IgD-negative memory B cell (primary cell): ENCODE results near the gene FAM234B. TPM values are rescaled to one million over a fixed set of nuclear protein-coding genes. Genes with fewer than 3 reads are reported as not detected.
A peak's percentile ranks its signal among the peaks of the same experiment; 100 is the strongest.
"Not testable (repeated sequence)": the region's sequence is repeated elsewhere in the genome, so short reads cannot be mapped to it uniquely, and the experiment has no call there.

Experiments
- H3K27ac Mint-ChIP-seq, 3 donors: one replicate each; pipeline ENCODE4 v1.8.0; 2020 to 2022; ENCODE audit warnings: mild to moderate bottlenecking in 3 of 3, mixed read lengths in 3 of 3, moderate library complexity in 1 of 3
- H3K27me3 Mint-ChIP-seq: one replicate; pipeline ENCODE4 v1.8.0; 2021; ENCODE audit warnings: mixed read lengths
- H3K36me3 Mint-ChIP-seq: one replicate; pipeline ENCODE4 v1.8.0; 2020; ENCODE audit warnings: mild to moderate bottlenecking, mixed read lengths
- H3K4me1 Mint-ChIP-seq, 3 donors: one replicate each; pipeline ENCODE4 v1.8.0; 2020 to 2022; ENCODE audit warnings: mixed read lengths in 3 of 3, mild to moderate bottlenecking in 1 of 3
- H3K4me3 Mint-ChIP-seq, 4 donors: one replicate each; pipeline ENCODE4 v1.8.0; 2020 to 2022; ENCODE audit warnings: mild to moderate bottlenecking in 4 of 4, mixed read lengths in 4 of 4, moderate library complexity in 3 of 4
- H3K9me3 Mint-ChIP-seq, 3 donors: one replicate each; pipeline ENCODE4 v1.8.0; 2020 to 2021; ENCODE audit warnings: mixed read lengths in 3 of 3, mild to moderate bottlenecking in 1 of 3
- polyA plus RNA-seq: library from polyadenylated mRNA; unstranded; fragments of 300-500 nt; fragmentation: Illumina TruSeq; gene quantifications from one replicate; pipeline ENCODE4 v1.2.3, GENCODE V29; 2021

Gene FAM234B
- polyA plus RNA-seq, 1 donor from 2014 or later, result 2.7 TPM

DNA sequence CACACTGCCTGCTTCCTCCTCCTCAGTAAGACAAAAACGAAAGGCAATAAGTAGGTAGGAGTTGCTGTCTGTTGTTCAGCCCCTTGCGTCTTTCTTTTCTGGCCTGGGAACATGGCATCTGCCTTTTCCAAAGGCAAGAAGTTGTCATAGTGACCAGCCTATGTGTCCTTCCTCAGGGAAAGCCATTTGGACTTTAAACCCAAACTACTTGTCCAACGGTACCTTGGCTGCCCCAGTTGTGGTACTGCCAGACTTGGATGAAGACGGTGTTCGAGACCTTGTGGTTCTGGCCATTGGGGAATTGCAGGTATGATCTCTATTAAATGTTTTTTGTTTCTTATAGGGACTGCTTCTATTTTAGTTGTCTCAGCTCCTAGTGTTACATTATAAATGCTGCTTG, 18.5 kb downstream of the FAM234B start:
- peaks cover 17% of the 10 kb centered on the region for H3K36me3 Mint-ChIP-seq

DNA sequence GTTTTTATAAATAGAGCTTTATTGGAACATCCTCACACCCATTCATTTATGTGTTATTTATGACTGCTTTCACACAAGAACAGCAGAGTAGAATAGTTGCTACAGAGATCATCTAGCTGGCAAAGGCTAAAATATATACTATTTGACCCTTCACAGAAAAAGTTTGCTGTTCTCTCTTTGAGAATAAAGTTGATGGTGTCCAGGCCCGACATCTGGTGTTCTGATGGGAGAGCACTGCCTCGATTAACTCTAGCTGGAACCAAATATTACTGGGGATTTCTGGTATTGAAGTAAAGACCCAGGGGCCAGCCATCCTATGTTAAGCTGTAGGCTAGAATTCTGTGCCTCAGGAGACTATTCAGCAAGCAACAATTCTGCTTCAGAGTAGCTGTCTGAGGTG, 21.8 kb downstream of the FAM234B start:
- no peaks in the 10 kb centered on the region for H3K4me1 Mint-ChIP-seq
- peaks cover 11% of the 10 kb centered on the region for H3K36me3 Mint-ChIP-seq
- H3K9me3 Mint-ChIP-seq, result no peaks in the 10 kb centered on the region
- H3K4me3 Mint-ChIP-seq, result no peak overlapping the region
- H3K27me3 Mint-ChIP-seq, result no peaks in the 10 kb centered on the region
- no peak overlapping the region for H3K27ac Mint-ChIP-seq

More for the DNA sequence above, 18.5 kb downstream of the FAM234B start:
- Mint-ChIP-seq H3K27me3 (no peaks in the 10 kb centered on the region), H3K9me3 (no peaks in the 10 kb centered on the region), H3K4me1 (no peaks in the 10 kb centered on the region), H3K4me3 (no peak overlapping the region), H3K27ac (no peak overlapping the region)

DNA sequence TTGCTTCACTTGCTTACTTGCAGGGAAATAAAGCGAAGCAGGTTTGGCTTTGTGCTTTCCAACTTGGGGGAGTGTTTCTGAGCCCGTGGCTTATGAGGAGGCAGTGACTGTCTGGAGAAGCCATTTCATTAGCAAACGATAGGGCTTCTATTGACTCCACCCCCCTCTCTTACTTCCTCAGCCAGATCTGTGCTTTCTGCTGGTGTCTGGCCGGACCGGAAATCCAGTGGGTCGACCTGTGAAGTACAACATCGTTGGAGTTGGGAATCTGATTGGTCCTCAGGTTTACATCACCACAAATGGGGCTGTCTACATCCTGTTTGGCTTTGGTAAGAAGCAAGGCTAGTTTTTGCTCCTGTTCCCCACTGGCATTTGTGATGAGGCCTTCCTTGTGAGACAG, 22.3 kb downstream of the FAM234B start:
- Mint-ChIP-seq H3K27me3 (no peaks in the 10 kb centered on the region), H3K4me3 (no peak overlapping the region), H3K27ac (peak overlapping the region in 1 of 3 donors; percentile 73), H3K9me3 (no peaks in the 10 kb centered on the region), H3K4me1 (no peaks in the 10 kb centered on the region), H3K36me3 (peaks cover 10% of the 10 kb centered on the region)

DNA sequence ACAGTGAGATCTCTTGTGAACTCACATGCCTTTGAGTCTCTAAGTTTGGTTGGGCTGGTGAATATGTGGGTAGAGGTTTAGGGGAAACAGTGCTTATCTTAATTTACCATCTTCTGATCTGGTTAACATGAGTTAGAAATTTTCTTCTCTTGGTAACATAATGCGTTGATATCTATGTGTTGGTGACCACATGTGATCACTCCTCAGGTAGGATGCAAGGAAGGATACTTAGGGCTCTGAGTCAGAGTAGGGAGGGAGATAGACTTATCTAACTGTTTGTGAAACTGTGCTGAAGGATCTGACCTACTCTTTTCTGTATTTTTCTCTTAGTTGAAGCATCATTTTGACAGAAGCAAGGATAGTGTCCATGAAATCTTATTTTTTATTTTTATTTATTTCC, 23.1 kb downstream of the FAM234B start:
- Mint-ChIP-seq H3K36me3 (peaks cover 13% of the 10 kb centered on the region), H3K4me1 (no peaks in the 10 kb centered on the region), H3K4me3 (no peak overlapping the region)

DNA sequence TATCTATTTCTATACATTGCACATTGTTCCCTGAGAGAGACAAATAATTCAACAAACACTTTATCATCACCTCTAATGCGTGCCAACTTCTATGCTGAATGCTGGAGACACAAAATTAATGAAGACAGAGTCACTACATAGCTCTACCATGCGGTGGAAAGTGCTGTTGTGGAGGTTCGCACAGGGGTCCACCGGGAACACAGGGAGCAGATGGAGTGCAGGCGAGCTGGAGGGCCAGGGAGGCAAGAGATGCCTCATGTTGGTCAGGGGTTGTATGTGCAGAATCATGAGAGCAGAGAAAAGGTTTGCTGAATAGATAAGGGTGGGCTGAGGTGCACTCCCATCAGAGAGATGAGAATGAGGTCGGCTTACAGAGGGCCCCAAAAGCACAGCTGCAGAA, 25.2 kb downstream of the FAM234B start:
- Mint-ChIP-seq H3K36me3 (peaks cover 7% of the 10 kb centered on the region), H3K27me3 (no peaks in the 10 kb centered on the region), H3K27ac (peak overlapping the region in 1 of 3 donors; percentile 80), H3K9me3 (no peaks in the 10 kb centered on the region), H3K4me3 (no peak overlapping the region), H3K4me1 (no peaks in the 10 kb centered on the region)

More for the DNA sequence above, 23.1 kb downstream of the FAM234B start:
- H3K27me3 Mint-ChIP-seq, result no peaks in the 10 kb centered on the region
- H3K27ac Mint-ChIP-seq, result peak overlapping the region in 1 of 3 donors; percentile 73
- no peaks in the 10 kb centered on the region for H3K9me3 Mint-ChIP-seq

DNA sequence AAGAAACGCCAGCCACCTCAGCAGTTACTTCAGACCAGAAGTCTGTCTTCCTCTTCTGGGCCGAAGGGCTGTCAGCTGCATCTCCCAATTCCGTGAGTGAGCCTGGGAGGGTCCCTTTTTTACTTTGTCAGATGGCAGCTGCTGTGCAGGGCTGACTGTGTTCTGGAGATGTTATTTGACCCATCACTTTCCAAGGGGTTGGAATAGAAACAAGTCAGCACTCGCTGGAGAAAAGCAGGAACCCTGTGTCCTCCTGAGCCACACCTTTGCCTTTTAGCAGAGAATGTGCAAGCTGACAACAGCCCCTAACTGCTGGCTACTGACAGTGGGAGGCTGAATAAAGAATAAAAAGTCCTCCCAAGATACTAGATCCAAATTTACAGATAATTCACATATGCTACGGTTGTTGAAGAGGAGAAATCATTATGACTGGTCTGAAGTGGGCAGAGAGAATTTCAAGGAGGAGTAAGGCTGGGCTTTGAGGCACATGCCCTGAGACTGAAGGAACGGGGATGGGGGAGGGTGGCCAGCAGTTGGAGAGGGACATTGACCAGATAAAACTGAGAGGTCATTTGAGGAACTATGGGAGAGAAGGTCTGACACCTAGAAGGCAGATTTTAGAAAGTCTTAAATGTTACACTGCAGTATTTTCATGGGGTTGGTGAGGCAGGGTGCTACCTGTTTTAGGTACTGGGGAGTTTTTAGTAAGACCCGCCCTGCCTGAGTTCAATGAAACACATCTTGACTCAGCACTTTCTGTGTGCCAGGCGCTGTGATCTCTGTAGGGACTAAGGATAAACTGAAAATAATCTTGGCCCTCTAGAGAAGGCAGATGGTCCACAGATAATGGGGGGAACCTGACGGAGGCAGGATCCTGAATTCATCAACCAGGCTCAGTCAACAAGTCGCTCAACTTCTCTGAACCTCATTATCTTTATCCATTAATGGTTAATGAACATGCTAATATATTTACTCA, 27.4 kb downstream of the FAM234B start:
- Mint-ChIP-seq H3K27ac (no peak overlapping the region), H3K9me3 (no peaks in the 10 kb centered on the region), H3K36me3 (peaks cover 11% of the 10 kb centered on the region), H3K27me3 (no peaks in the 10 kb centered on the region), H3K4me1 (no peaks in the 10 kb centered on the region), H3K4me3 (no peak overlapping the region)

DNA sequence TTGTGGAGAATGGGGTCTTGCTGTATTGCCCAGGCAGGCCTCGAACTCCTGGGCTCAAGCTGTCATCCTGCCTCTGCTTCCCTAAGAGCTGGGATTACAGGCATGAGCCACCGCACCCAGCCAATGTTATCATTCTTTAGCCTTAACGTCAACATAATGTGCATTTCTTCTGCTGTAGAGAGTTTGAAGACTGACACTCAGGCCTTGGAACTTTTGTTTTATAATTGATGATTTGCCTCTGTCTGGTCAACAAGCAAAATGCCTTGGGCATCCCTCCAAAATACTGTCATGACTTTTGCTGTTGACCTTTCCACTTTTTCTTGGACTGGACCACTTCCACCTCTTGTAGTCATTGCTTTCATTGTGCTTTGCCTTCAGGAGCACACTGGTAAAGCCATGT, 29.0 kb downstream of the FAM234B start:
- Mint-ChIP-seq H3K9me3 (no peaks in the 10 kb centered on the region), H3K4me1 (no peaks in the 10 kb centered on the region), H3K27ac (no peak overlapping the region), H3K36me3 (peaks cover 11% of the 10 kb centered on the region), H3K27me3 (no peaks in the 10 kb centered on the region), H3K4me3 (no peak overlapping the region)

DNA sequence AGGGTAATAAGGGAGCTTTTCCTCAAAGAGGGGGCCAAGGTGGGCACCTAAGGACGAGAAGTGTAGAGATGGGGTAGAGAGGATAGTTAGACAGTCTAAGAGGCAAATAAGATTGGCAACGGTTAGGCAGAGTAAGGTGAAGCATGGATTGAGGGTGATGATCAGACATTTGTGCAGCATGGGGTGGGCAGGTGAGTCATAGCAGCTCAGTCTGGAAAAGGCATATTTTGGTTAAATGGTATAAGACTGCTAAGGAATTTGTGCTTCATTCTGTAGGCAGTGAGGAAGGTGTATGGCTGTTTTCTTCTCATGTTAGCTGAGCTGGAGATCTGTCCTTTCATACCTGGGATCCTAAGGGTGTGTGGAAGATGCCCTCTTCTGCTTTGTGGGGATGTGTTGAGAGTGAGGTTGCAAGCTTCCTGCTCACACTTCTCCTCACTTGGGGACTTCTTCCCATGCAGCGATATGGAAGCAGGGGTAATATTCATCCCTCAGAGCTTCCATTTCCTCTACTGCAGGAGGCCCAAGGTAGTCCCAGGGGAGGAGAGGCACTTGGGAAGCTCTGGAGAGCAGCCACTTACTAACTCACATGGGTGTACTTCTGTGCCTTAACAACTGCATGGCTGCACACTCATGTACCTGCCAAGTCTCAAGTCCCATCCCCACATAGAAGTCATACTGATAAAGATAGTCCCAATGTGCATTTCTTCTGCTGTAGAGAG, 30.4 kb downstream of the FAM234B start:
- no peak overlapping the region for H3K4me3 Mint-ChIP-seq
- H3K36me3 Mint-ChIP-seq, result peaks cover 7% of the 10 kb centered on the region
- H3K4me1 Mint-ChIP-seq, result no peaks in the 10 kb centered on the region
- no peaks in the 10 kb centered on the region for H3K27me3 Mint-ChIP-seq
- H3K9me3 Mint-ChIP-seq, result no peaks in the 10 kb centered on the region
- no peak overlapping the region for H3K27ac Mint-ChIP-seq

DNA sequence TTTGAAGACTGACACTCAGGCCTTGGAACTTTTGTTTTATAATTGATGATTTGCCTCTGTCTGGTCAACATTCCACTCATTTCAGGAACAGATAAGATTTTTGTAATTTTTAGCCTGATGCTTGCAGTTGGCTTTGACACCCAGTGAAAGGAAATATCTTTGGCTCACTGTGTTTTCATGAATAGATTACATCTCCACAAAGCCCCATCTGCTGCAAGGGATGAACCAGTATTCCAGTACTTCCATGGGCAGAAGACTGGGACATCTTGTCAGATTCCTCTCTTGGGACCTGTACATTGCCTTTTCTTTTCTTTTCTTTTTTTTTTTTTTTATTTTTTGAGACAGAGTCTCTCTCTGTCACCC, 30.9 kb downstream of the FAM234B start:
- H3K27ac Mint-ChIP-seq, result no peak overlapping the region
- no peaks in the 10 kb centered on the region for H3K27me3 Mint-ChIP-seq

DNA sequence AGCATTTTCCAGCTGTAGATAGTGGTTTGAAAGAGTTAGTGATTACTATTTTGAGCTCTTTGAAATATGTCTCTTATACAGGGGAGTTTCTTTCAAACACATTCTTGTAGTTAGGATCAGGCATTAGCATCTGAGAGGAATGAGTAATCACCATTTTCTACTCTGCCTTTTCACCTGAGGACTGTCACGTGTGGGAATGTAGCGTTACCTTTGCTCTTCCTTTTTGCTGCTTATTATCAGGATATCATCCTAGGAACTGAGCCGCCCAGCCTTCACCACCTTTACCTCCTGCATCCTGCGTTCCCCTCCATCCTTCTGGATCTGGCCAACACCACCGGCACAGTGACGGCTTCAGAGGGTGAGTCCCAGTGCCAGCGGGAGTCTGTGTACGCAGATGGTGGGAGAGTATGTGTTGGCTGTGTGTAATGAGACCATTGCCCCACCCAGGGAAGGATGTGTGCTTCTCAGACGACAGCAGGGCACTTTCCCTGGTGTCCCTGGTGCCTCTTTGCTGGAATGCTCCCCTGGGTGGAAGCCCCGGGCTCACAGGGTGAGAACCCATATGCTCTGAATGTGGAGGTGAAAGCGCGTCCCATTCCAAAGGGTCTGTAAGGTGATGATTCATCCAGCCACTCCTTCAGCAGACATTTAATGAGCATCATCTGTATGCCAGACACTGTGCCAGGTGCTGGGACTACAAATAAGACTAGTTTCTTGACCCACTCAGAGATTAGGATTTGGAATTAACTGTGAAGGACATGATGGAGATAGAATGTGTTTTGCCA, 31.8 kb downstream of the FAM234B start:
- Mint-ChIP-seq H3K9me3 (no peaks in the 10 kb centered on the region), H3K4me3 (no peak overlapping the region), H3K27me3 (no peaks in the 10 kb centered on the region), H3K27ac (peak overlapping the region in 1 of 3 donors; percentile 25), H3K36me3 (peaks cover 7% of the 10 kb centered on the region), H3K4me1 (no peaks in the 10 kb centered on the region)

More for the DNA sequence above, 30.9 kb downstream of the FAM234B start:
- Mint-ChIP-seq H3K36me3 (peaks cover 7% of the 10 kb centered on the region), H3K9me3 (no peaks in the 10 kb centered on the region), H3K4me3 (no peak overlapping the region), H3K4me1 (no peaks in the 10 kb centered on the region)

DNA sequence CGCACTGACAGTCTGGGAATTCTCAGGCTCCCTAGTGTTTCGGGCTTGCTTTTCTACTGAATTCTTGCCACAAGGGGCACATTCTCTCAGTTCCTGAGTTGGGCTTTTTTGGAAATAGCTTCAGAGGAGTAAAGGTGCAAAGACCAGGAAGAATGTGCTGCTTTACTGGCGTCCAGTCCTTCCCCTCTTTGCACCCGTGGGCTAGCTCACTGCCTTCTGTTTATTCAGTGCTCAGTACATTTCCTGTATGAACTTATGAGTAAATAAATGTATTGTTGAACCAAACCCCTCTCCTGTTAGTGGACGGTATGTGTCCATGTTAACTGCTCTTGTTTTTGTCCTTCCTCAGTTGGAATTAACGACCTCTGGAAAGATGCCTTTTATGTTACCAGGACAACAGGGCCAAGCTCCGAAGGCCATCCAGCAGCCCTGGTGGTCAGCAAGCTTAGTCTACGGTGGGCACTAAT, 35.3 kb downstream of the FAM234B start:
- H3K9me3 Mint-ChIP-seq, result no peaks in the 10 kb centered on the region
- no peaks in the 10 kb centered on the region for H3K4me1 Mint-ChIP-seq
- H3K27ac Mint-ChIP-seq, result no peak overlapping the region
- H3K4me3 Mint-ChIP-seq, result peak overlapping the region in 1 of 4 donors; percentile 21
- H3K27me3 Mint-ChIP-seq, result no peaks in the 10 kb centered on the region
- peaks cover 6% of the 10 kb centered on the region for H3K36me3 Mint-ChIP-seq

DNA sequence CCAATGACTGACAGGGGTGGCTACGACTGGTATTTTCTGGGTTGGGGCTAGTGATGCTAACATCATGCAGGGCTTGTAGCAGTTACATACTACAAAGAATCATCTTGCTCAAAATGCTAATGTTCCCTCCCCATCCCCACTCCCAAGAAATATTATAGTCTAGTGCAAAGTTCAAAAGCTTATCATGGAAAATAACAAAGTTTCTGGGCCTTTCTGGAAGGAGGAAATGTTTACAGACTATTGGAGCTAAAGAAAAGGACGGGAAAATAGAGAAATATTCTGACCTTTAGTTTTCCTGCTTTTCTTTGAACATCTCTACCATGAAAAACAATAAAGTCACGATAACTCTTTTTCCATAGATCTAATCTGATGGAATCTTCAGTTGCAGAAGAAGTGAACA, 36.1 kb downstream of the FAM234B start:
- no peaks in the 10 kb centered on the region for H3K4me1 Mint-ChIP-seq
- H3K9me3 Mint-ChIP-seq, result no peaks in the 10 kb centered on the region
- H3K27me3 Mint-ChIP-seq, result no peaks in the 10 kb centered on the region
- H3K4me3 Mint-ChIP-seq, result no peak overlapping the region
- no peak overlapping the region for H3K27ac Mint-ChIP-seq
- peaks cover 14% of the 10 kb centered on the region for H3K36me3 Mint-ChIP-seq

DNA sequence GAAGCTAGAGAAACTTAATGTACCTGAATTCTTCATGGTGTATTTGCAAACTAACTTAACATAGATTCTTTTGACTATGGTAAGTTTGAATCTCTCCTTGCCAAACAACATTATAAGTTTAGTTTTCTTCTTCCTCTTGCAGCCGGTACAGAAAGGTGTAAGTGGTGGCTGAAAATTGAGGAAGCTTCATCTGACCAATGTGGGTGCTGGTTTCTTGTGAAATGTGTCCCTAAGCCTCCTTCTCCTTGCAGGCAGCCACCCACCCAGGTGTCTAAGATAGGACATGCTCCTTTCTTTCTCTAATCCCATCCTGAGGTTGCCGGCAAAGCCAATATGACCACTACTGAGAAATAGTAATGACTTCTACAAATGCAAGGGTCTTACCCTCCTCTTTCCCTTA, 38.7 kb downstream of the FAM234B start:
- H3K27ac Mint-ChIP-seq, result no peak overlapping the region

DNA sequence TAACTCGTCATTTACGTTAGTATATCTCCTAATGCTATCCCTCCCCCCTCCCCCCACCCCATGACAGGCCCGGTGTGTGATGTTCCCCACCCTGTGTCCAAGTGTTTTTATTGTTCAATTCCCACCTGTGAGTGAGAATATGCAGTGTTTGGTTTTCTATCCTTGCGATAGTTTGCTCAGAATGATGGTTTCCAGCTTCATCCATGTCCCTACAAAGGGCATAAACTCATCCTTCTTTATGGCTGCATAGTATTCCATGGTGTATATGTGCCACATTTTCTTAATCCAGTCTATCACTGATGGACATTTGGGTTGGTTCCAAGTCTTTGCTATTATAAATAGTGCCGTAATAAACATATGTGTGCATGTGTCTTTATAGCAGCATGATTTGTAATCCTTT, 39.5 kb downstream of the FAM234B start:
- H3K9me3 Mint-ChIP-seq, H3K4me3 Mint-ChIP-seq, H3K27me3 Mint-ChIP-seq, H3K4me1 Mint-ChIP-seq, H3K27ac Mint-ChIP-seq: not testable (repeated sequence)
- H3K36me3 Mint-ChIP-seq, result peaks cover 13% of the 10 kb centered on the region

More for the DNA sequence above, 38.7 kb downstream of the FAM234B start:
- Mint-ChIP-seq H3K4me3 (no peak overlapping the region), H3K36me3 (peaks cover 13% of the 10 kb centered on the region), H3K9me3 (peaks cover 0 to 2% (median 0%) of the 10 kb centered on the region in 3 donors), H3K27me3 (peaks cover 2% of the 10 kb centered on the region), H3K4me1 (no peaks in the 10 kb centered on the region)
